Hematopoietic multipotent progenitor cell treated with erythropoietin and hydrocortisone succinate and interleukin-3 and kit ligand, for 8 days (in vitro differentiated cells): Measurements from ENCODE around the gene FBXO3.
A peak's percentile ranks its signal among the peaks of the same experiment; 100 is the strongest.
"Not testable (repeated sequence)": the region's sequence is repeated elsewhere in the genome, so short reads cannot be mapped to it uniquely, and the experiment has no call there.

ENCODE experiments used
- DNase-seq: peaks from one replicate; pipeline ENCODE4 v3.0.0-alpha.2; 2015

The FBXO3 gene

GRCh38 chr11:33725496-33725895 lies 48.8 kb downstream of the FBXO3 start:
- no peak for DNase-seq

DNA sequence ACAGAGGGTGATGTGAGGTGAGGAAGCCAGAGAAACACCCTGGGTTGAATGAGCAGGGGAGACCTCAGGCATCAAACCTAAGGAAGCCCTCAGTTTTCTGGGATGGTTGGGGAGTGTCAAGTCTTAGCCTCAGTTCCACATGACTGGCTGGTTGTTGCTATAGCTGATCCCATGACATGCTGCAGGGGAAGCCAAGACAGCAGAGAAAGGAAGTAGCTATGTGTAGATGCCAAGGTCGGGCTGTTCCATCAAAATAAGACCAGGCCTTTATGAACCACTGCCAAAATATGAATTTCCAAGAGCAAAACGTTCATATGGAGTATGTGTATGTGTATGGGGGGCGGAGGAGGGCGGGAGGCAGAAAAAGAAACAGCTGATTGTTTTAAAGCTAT lies 49.7 kb downstream of the FBXO3 start:
- DNase-seq, result peak; percentile 35

- peak; percentile 28 for DNase-seq
These were observed 51.0 kb downstream of the FBXO3 start for GRCh38 chr11:33723238-33723881.

- DNase-seq, result peak; percentile 53
These were observed 51.6 kb downstream of the FBXO3 start for GRCh38 chr11:33722590-33723234.

DNA sequence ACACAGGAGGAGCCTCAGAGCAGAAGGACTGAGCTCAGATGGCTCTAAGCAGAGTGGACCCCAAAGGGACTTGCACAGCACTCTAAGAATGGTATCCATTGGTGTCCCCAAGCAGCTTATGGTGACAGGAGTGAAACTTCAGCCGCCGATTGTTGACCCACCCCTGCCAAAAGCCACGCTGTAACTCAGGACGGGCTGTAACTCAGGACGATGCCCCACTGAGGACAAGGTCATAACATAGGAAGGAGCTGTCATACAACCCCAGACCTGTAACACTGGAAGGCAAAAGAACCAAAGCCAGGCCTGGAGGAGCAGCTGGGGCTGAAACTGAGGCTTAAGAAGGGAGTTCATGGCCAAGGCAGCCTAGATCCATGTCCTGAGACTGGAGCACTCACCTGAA lies 52.3 kb downstream of the FBXO3 start:
- no peak for DNase-seq

DNA sequence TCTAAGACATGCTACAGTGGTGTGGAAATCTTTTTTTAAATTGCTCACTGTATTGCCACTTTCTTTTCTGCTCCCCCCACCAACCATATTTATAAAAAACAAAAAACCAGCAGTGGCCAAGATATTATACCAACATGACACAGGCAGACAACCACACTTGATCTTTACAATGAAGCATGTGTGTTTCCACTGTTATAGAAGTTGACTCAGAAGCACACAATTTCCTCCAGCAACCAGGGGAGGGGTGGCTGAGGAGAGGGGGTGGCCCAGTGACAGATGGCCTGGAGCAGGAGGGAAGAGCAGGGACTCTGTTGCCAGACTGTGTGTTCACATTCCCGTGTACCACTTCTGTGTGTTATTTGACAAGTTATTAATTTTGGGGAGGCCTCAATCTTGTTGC lies 52.9 kb downstream of the FBXO3 start:
- DNase-seq, result no peak

GRCh38 chr11:33719587-33719986 lies 54.7 kb downstream of the FBXO3 start:
- DNase-seq, result no peak

DNA sequence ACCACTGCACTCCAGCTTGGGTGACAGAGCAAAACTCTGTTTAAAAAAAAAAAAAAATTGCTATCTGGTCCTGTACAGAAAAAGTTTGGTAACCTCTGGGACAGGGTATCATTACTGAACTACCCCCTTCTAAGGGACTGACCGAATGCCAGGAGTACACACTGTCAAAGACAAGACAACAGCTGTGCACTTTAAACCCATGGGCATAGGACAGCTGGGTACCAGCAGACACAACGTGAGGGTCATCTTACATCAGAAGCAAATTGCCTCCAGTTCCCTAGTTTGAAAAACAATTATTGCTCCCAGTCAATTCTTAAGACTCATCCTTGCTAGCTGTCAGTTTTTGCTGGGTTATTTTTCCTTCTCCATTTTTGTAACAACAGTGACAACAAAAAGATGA lies 55.9 kb downstream of the FBXO3 start:
- no peak for DNase-seq

DNA sequence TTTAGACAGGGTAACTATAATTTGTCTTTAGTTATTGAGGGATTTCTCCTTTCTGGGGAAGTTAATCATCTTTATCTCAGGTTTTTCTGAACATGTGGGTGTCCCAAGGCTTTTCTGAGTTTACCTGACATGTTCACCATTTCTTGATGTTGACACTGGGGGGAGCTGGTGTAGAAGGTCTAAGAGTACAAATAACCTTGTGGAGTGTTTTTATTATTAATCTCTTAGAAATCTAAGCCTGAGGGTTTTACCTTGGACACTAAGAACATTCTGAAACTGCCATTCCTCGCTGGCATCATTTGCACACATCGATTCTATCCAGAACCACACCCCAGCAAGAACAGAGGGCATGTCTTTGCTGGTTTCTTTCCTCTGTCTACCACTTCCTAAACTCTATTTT lies 58.1 kb downstream of the FBXO3 start:
- DNase-seq, result peak; percentile 69

GRCh38 chr11:33713856-33714398 lies 60.4 kb downstream of the FBXO3 start:
- no peak for DNase-seq

DNA sequence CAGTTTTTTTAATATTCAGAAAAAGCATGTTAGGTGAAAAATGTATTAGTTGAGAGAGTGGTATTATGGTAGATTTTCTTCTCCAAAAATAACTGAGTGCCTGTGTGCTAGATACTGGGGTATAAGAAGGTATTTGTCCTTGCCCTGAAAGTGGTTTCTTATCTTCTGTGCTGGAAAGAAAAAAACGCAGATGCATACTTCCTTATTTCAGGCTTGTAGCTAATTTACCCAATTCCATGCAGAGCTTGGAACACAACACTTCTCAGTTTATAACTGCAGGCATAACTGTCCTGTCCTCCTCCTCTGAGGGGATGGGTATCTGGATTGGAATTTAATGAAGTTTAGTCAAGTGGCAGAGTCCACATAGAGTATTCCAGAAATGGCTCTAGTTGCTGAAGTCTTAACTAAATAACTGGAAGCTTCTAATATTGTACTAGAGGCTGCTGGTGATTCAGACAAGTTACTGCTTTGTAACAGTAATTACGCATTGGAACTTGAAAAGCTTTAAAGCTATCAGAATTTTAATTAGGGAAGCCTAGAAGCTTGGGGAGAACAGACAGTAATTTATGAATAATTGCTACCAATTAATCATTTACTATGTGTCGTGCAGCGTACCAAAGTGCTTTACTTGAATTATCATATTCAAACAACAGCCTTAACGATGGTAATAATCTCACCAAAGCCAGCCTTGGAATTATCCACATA lies 61.0 kb downstream of the FBXO3 start:
- DNase-seq, result peak; percentile 41

GRCh38 chr11:33712436-33712835 lies 61.9 kb downstream of the FBXO3 start:
- DNase-seq, result no peak

- DNase-seq, result no peak
These were observed 64.9 kb downstream of the FBXO3 start for GRCh38 chr11:33709466-33709865.

DNA sequence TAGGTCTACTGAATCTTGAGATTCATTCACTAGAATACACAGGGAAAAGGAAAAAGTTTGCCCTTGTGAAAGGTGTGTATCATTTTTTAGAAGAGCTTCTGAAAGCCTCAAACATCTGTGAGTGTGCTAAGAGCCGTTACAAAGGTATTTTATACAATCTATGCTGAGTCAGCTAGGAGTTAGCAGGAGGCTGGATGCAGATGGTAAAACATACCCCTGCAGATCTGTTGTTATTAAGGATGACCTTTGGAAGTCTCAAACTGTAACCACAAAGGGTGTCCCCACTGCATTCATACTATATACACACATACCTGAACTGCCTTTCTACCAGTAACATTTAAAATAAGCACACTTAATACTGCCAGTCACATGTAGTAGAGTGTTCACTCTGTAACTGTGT lies 65.3 kb downstream of the FBXO3 start:
- no peak for DNase-seq

DNA sequence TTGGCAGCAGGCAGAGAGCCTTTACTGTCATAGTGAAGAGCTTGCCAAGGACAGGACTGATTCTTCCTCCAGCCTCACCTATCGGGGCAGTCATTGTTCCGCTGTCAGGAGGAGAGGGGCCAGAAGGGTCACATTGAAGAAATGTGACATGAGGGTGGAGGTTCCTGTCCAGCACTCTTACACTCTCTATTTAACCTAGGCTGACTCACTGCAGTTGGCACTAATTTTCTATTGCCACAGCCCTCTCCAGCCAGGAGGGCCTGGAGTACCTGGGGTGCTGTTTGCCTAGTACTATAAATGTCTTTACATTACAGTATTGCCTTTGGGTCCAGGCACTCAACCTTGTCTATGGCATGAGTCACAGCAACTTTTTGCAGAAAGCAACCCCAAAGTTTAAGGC lies 66.5 kb downstream of the FBXO3 start:
- DNase-seq, result not testable (repeated sequence)

- DNase-seq, result no peak
These were observed 67.4 kb downstream of the FBXO3 start for GRCh38 chr11:33706966-33707365.

DNA sequence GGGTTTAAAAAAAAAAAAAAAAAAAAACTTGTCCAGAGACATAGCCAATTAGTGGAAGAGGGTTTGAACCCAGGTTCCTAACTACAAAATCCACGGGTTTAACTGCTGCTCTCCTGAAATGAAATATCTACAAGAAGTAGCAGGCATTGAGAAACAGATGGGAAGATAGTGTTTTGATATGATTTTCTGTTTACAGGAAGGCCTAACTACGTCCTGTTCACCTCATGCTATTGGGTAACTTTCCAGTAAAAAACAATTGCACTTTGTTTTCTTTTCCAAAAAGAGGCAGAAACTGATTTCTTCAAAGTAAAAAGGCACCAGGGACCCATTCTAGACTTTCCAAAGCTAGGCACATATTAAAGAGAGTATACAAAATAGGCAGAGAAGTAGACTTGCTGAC lies 67.8 kb downstream of the FBXO3 start:
- no peak for DNase-seq

- no peak for DNase-seq
These were observed 69.9 kb downstream of the FBXO3 start for GRCh38 chr11:33704240-33705002.

- DNase-seq, result no peak
These were observed 70.5 kb downstream of the FBXO3 start for GRCh38 chr11:33703788-33704187.

DNA sequence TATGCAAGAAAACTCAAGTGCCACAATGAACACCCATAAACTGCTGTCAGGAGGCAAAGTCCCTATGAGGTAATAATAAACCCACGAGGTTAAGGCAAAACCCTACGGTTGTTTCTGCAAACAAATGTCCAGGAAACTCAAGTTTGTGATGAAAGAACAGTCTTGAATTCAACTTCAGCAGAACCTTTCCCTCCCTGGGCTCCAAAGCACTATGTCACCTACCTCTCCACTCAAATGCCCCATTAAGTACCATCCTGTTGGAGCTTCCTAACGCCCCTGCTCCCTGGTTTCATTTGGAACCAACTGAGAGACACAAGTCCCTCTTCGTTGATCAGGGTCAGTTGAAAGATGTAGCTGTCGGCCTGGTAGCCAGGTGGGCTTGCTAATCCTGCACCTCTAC lies 71.1 kb downstream of the FBXO3 start:
- DNase-seq, result no peak

- DNase-seq, result no peak
These were observed 72.8 kb downstream of the FBXO3 start for GRCh38 chr11:33701302-33702230.
